HepG2 (cell line): ENCODE data around the gene AKAP8L. TPM values are rescaled to one million over a fixed set of nuclear protein-coding genes. Genes with fewer than 3 reads are reported as not detected.

Experiments used
- ATF2 ChIP-seq: sonication (generic); formaldehyde crosslinking; IDR thresholded peaks from 2 replicates; pipeline ENCODE4 v1.4.0; 2020; ENCODE audit warnings: missing genetic modification reagents
- BRF2 ChIP-seq: sonication (generic); formaldehyde crosslinking; IDR thresholded peaks from 2 replicates; pipeline ENCODE4 v1.8.1; 2022; ENCODE audit warnings: mild to moderate bottlenecking, missing genetic modification reagents
- DNMT3B ChIP-seq: conservative IDR thresholded peaks from 2 replicates; pipeline ENCODE4 v1.6.1; 2016; ENCODE audit warnings: missing biosample characterization, control low read depth
- GABPB1 ChIP-seq: IDR thresholded peaks from 2 replicates; pipeline ENCODE4 v1.6.1; 2016; ENCODE audit warnings: mild to moderate bottlenecking, missing genetic modification reagents, moderate library complexity, missing compliant biosample characterization
- GMEB1 ChIP-seq: sonication (generic); formaldehyde crosslinking; IDR thresholded peaks from 2 replicates; pipeline ENCODE4 v1.5.1; 2020; ENCODE audit warnings: missing genetic modification reagents, mild to moderate bottlenecking, borderline replicate concordance
- GPBP1L1 ChIP-seq: sonication (generic); formaldehyde crosslinking; IDR thresholded peaks from 2 replicates; pipeline ENCODE4 v1.5.0; 2020; ENCODE audit warnings: mild to moderate bottlenecking, missing genetic modification reagents
- HIVEP1 ChIP-seq: sonication (generic); formaldehyde crosslinking; IDR thresholded peaks from 2 replicates; pipeline ENCODE4 v1.4.0; 2020; ENCODE audit warnings: mild to moderate bottlenecking, missing genetic modification reagents
- KLF16 ChIP-seq, 2 experiments: sonication (generic) in 1 of 2; formaldehyde crosslinking in 1 of 2; IDR thresholded peaks; 2 replicates each; pipeline versions ENCODE4 v1.6.1 to v1.8.0; 2016 to 2023; ENCODE audit warnings: missing genetic modification reagents in 2 of 2, missing compliant biosample characterization in 1 of 2
- MEIS2 ChIP-seq: sonication (generic); formaldehyde crosslinking; IDR thresholded peaks from 2 replicates; pipeline ENCODE4 v1.9.0; 2021; ENCODE audit warnings: mild to moderate bottlenecking, missing genetic modification reagents
- MTF2 ChIP-seq: sonication (generic); formaldehyde crosslinking; IDR thresholded peaks from 2 replicates; pipeline ENCODE4 v1.5.0; 2020; ENCODE audit warnings: missing genetic modification reagents, borderline replicate concordance
- NBN ChIP-seq: fragments of 450-650 bp; conservative IDR thresholded peaks from 2 replicates; pipeline ENCODE4 v1.6.1; 2017
- PBX2 ChIP-seq: IDR thresholded peaks from 2 replicates; pipeline ENCODE4 v1.6.1; 2016; ENCODE audit warnings: control low read depth
- SNAPC5 ChIP-seq: sonication (generic); formaldehyde crosslinking; IDR thresholded peaks from 2 replicates; pipeline ENCODE4 v1.8.1; 2023; ENCODE audit warnings: mild to moderate bottlenecking, missing genetic modification reagents, borderline replicate concordance
- ZBTB25 ChIP-seq: IDR thresholded peaks from 2 replicates; pipeline ENCODE4 v1.6.1; 2018; ENCODE audit warnings: missing genetic modification reagents
- ZMYM4 ChIP-seq: sonication (generic); formaldehyde crosslinking; IDR thresholded peaks from 2 replicates; pipeline ENCODE4 v1.8.1; 2023; ENCODE audit warnings: mild to moderate bottlenecking, missing genetic modification reagents
- ZNF253 ChIP-seq: sonication (generic); formaldehyde crosslinking; IDR thresholded peaks from 2 replicates; pipeline ENCODE4 v1.8.0; 2022; ENCODE audit warnings: mild to moderate bottlenecking, missing genetic modification reagents, borderline replicate concordance
- ZNF362 ChIP-seq: sonication (generic); formaldehyde crosslinking; IDR thresholded peaks from 2 replicates; pipeline ENCODE4 v1.4.0; 2020; ENCODE audit warnings: missing genetic modification reagents, mild to moderate bottlenecking, borderline replicate concordance
- ZNF678 ChIP-seq: sonication (generic); formaldehyde crosslinking; IDR thresholded peaks from 2 replicates; pipeline ENCODE4 v1.4.0; 2020; ENCODE audit warnings: mild to moderate bottlenecking, missing genetic modification reagents
- ZNF766 ChIP-seq: sonication (generic); formaldehyde crosslinking; IDR thresholded peaks from 2 replicates; pipeline ENCODE4 v1.5.0; 2020; ENCODE audit warnings: missing genetic modification reagents, borderline replicate concordance
- polyA plus RNA-seq, 8 experiments: library from polyadenylated mRNA; depleted of rRNA in 3 of 8; stranded (reverse) in 7 of 8; unstranded in 1 of 8; fragments of >200 nt; fragmentation: Illumina TruSeq in 4 of 8; extraction: Trizol in 4 of 8; gene quantifications; 2 replicates each; pipeline versions ENCODE4 v1.2.1 to v1.2.3, GENCODE V29; 2011 to 2016; ENCODE audit warnings: low read depth in 4 of 8, missing spikeins in 1 of 8, mixed read lengths in 1 of 8; ENCODE audit not compliant: insufficient read depth in 1 of 8
- total RNA-seq, 5 experiments: library from RNA; depleted of rRNA; stranded (reverse); fragments of >200 nt; fragmentation: Illumina TruSeq; extraction: Trizol; gene quantifications; 2 replicates each; pipeline ENCODE4 v1.2.3, GENCODE V29; 2016; ENCODE audit warnings: low read depth in 1 of 5

Gene AKAP8L
- total and polyA plus RNA-seq, 2 of the 13 experiments (the other 11 are each of a cell fraction or from before 2014, with no cell fraction given): 48.2 to 49.6 TPM

GRCh38 chr19:15331419-15332310 lies 87.1 kb downstream of the AKAP8L start (continued):
- TF ChIP-seq ATF2 (CRISPR knock-in tag) (no peak), GPBP1L1 (CRISPR knock-in tag) (no peak), ZNF678 (CRISPR knock-in tag) (no peak), ZMYM4 (CRISPR knock-in tag) (no peak), GMEB1 (CRISPR knock-in tag) (no peak), ZBTB25 (CRISPR knock-in tag) (no peak), SNAPC5 (no peak), ZNF253 (CRISPR knock-in tag) (0 out of 2 replicates have a peak, but pooled peaks have one; percentile 59), PBX2 (no peak), KLF16 (CRISPR knock-in tag; IDR thresholded peaks at IDR 0.05) (no peak; a peak in 1 of 4 replicates), HIVEP1 (no peak), DNMT3B (no peak), BRF2 (no peak), MTF2 (CRISPR knock-in tag) (no peak), ZNF766 (CRISPR knock-in tag) (no peak), GABPB1 (CRISPR knock-in tag) (peak; percentile 49; the same call in 1 of the 2 replicates), NBN (no peak), MEIS2 (no peak), ZNF362 (CRISPR knock-in tag) (no peak)
